ENCODE data around the gene OSCAR. TPM values are rescaled to one million over a fixed set of nuclear protein-coding genes. Genes with fewer than 3 reads are reported as not detected.
A peak's percentile ranks its signal among the peaks of the same experiment; 100 is the strongest.

OSCAR gene
- total RNA-seq, 1 donor from 2014 or later, result 59.5 TPM

- Histone ChIP-seq H3K9me3 (no peaks in the 10 kb centered on the region), H3K4me1 (peaks cover 29% of the 10 kb centered on the region), H3K4me3 (no peak overlapping the region), H3K27ac (no peak overlapping the region), H3K36me3 (peaks cover 57% of the 10 kb centered on the region), H3K27me3 (no peaks in the 10 kb centered on the region)
- intact Hi-C loops (cut with DNase I), result no loop called here
- DNase-seq (no peak), ATAC-seq (no peak)
- TF ChIP-seq, protein P1, sequence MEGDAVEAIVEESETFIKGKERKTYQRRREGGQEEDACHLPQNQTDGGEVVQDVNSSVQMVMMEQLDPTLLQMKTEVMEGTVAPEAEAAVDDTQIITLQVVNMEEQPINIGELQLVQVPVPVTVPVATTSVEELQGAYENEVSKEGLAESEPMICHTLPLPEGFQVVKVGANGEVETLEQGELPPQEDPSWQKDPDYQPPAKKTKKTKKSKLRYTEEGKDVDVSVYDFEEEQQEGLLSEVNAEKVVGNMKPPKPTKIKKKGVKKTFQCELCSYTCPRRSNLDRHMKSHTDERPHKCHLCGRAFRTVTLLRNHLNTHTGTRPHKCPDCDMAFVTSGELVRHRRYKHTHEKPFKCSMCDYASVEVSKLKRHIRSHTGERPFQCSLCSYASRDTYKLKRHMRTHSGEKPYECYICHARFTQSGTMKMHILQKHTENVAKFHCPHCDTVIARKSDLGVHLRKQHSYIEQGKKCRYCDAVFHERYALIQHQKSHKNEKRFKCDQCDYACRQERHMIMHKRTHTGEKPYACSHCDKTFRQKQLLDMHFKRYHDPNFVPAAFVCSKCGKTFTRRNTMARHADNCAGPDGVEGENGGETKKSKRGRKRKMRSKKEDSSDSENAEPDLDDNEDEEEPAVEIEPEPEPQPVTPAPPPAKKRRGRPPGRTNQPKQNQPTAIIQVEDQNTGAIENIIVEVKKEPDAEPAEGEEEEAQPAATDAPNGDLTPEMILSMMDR (IDR thresholded peaks at IDR 0.05), result no peak
These were observed 41.7 kb upstream of the OSCAR start for GRCh38 chr19:54142166-54142780.

DNA sequence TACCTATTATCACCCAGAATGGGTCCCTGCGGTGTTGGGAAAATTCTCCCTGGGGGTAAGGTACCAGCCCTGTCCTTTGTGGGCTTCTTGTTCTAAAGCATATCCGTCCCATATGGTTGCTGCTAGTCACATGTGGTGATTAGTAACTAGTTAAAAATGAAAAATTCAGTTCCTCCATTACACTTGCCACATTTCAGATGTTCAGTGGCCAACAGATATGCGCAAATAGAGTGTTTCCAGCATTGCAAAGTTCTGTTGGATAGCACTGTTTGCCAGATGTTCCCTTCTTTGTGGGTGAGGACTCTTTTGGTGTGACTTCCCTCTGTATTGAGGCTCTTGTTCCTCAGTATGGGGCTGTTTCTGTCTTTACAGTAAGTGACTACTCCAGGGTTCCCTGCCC, 40.8 kb upstream of the OSCAR start:
- TF ChIP-seq, protein P1 (IDR thresholded peaks at IDR 0.05), result no peak
- no peaks in the 10 kb centered on the region for H3K27me3 ChIP-seq
- H3K27ac ChIP-seq, result no peak overlapping the region
- peaks cover 48% of the 10 kb centered on the region for H3K36me3 ChIP-seq
- no peaks in the 10 kb centered on the region for H3K9me3 ChIP-seq
- intact Hi-C loops (cut with DNase I), result no loop called here
- no peak overlapping the region for H3K4me3 ChIP-seq
- H3K4me1 ChIP-seq, result peaks cover 31% of the 10 kb centered on the region
- ATAC-seq (no peak), DNase-seq (no peak)

- H3K4me3 ChIP-seq, result peak overlapping the region; percentile 96
- intact Hi-C loops (cut with DNase I), result no loop called here
- peak overlapping the region; percentile 98 for H3K27ac ChIP-seq
- peaks cover 21% of the 10 kb centered on the region for H3K36me3 ChIP-seq
- no peaks in the 10 kb centered on the region for H3K27me3 ChIP-seq
- ATAC-seq, result no peak
- TF ChIP-seq, protein P1 (IDR thresholded peaks at IDR 0.05), result no peak
- no peaks in the 10 kb centered on the region for H3K9me3 ChIP-seq
- no peak for DNase-seq
- H3K4me1 ChIP-seq, result peaks cover 37% of the 10 kb centered on the region
These were observed 38.1 kb upstream of the OSCAR start for GRCh38 chr19:54138489-54139256.

DNA sequence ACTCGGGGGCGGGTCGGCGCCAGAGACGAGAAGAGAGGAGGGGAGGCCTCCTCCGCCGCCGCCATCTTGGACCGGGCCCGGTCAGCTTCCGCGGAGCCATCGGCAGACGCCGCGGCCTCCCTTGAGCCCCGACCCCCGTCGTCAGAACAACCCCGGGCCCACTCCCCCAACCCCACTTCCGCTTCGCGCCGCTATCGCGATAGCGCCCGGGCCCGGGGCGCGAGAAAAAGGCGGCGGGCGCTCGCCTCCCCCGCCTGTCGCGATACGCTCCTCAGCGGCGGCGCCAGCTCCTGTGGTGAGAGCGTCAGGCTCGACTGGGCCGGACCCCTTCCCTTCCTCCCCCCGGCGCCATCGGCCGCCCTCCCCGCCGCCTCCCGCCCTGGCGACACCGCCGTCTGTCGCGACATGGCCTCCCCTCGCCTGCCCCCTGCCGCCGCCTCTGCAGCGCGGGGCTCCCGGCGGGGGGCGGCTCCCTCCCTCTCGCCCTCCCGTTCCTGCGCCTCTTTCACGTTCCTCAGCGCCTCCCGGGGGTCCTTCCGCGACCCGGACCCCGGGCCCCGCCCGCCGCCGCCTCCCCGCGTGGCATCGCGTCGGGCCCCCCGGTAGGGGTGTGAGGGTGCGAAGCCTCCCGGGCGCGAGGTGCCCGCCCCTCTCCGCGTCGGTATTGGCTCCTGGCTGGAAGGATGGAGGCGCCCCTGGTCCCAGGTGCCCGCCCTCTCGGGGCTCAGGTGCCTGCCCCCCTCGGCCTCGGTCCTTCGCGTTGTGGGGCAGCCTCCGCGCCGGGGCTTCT, 37.3 kb upstream of the OSCAR start, which contains the start of gene CNOT3:
Gene CNOT3 (plus strand): TSS at position 64 of the 790 bp plus-strand sequence. CDS start 5,217 bp downstream, outside the sequence.
- H3K36me3 ChIP-seq, result peaks cover 13% of the 10 kb centered on the region
- peaks cover 37% of the 10 kb centered on the region for H3K4me1 ChIP-seq
- no peaks in the 10 kb centered on the region for H3K27me3 ChIP-seq
- no peaks in the 10 kb centered on the region for H3K9me3 ChIP-seq
- no peak for ATAC-seq
- H3K4me3 ChIP-seq, result peak within 1 kb of the TSS; percentile 96
- TF ChIP-seq, protein P1 (IDR thresholded peaks at IDR 0.05), result no peak
- intact Hi-C loops (cut with DNase I), result no loop called here
- peak within 1 kb of the TSS; percentile 98 for H3K27ac ChIP-seq
- DNase-seq, result peak; percentile 74

- intact Hi-C loops (cut with DNase I), result no loop called here
- Histone ChIP-seq H3K9me3 (no peaks in the 10 kb centered on the region), H3K4me3 (peak overlapping the region; percentile 96), H3K36me3 (peaks cover 8% of the 10 kb centered on the region), H3K27me3 (no peaks in the 10 kb centered on the region), H3K4me1 (peaks cover 37% of the 10 kb centered on the region), H3K27ac (peak overlapping the region; percentile 98)
- ATAC-seq (peak; percentile 93), DNase-seq (peak; percentile 100)
- TF ChIP-seq, protein P1 (IDR thresholded peaks at IDR 0.05), result no peak
These were observed 36.5 kb upstream of the OSCAR start for GRCh38 chr19:54136864-54137698.
